PC-9 (cell line): ENCODE measurements around the gene ZNF680. TPM values are rescaled to one million over a fixed set of nuclear protein-coding genes. Genes with fewer than 3 reads are reported as not detected.

Experiments used
- BruUV-seq: library from RNA; stranded (reverse); fragments of 400-500 nt; replicated peaks from 2 replicates; lab custom pipeline; 2021; lab: Mats Ljungman, UMichigan
- CTCF ChIA-PET: fragments of 300-600 bp; sonication (Branson Sonifier 250); formaldehyde crosslinking; loops from one replicate; lab custom pipeline; 2022; ENCODE audit warnings: antibody characterized with exemption; lab: Charles Lee
- POLR2A ChIA-PET: fragments of 300-600 bp; sonication (Branson Sonifier 250); formaldehyde crosslinking; loops from one replicate; lab custom pipeline; 2022; ENCODE audit warnings: antibody characterized with exemption; ENCODE audit not compliant: unreplicated experiment; lab: Charles Lee
- DNase-seq, 2 experiments: peaks; one replicate each; pipeline versions ENCODE4 v3.0.0 to v3.0.0-alpha.2; 2015 to 2022; ENCODE audit warnings: mixed read lengths in 1 of 2
- H2AFZ ChIP-seq: fragments of 200-600 bp; sonication (generic); 2 replicates; pipeline ENCODE4 v1.8.1; 2017; ENCODE audit warnings: antibody characterized with exemption
- H3F3A ChIP-seq: fragments of 200-600 bp; sonication (generic); 2 replicates; pipeline ENCODE4 v1.8.1; 2017; ENCODE audit warnings: antibody characterized with exemption, mild to moderate bottlenecking, low read depth; ENCODE audit not compliant: insufficient read depth
- H3K27ac ChIP-seq: fragments of 200-600 bp; sonication (generic); 2 replicates; pipeline ENCODE4 v1.6.1; 2016; ENCODE audit warnings: mixed run types
- H3K27me3 ChIP-seq: fragments of 200-600 bp; sonication (generic); 2 replicates; pipeline ENCODE4 v1.6.1; 2016; ENCODE audit warnings: low read depth, mixed run types; ENCODE audit not compliant: insufficient read depth
- H3K36me3 ChIP-seq: fragments of 200-600 bp; sonication (generic); 2 replicates; pipeline ENCODE4 v1.6.1; 2016; ENCODE audit warnings: low read depth, mixed run types
- H3K4me1 ChIP-seq: fragments of 200-600 bp; sonication (generic); replicated peaks from 2 replicates; pipeline ENCODE4 v1.6.1; 2016; ENCODE audit warnings: mixed run types; ENCODE audit not compliant: insufficient read depth
- H3K4me2 ChIP-seq: fragments of 200-600 bp; sonication (generic); 2 replicates; pipeline ENCODE4 v1.6.1; 2017; ENCODE audit warnings: mixed run types
- H3K4me3 ChIP-seq: fragments of 200-600 bp; sonication (generic); 2 replicates; pipeline ENCODE4 v1.6.1; 2016; ENCODE audit warnings: mixed run types
- H3K79me2 ChIP-seq: fragments of 200-600 bp; sonication (generic); 2 replicates; pipeline ENCODE4 v1.6.1; 2017; ENCODE audit warnings: low read depth, mixed run types
- H3K9me2 ChIP-seq: fragments of 200-600 bp; sonication (generic); 2 replicates; pipeline ENCODE4 v1.8.1; 2017; ENCODE audit warnings: mild to moderate bottlenecking; ENCODE audit not compliant: insufficient read depth
- H3K9me3 ChIP-seq: fragments of 200-600 bp; sonication (generic); 2 replicates; pipeline ENCODE4 v1.8.1; 2016; ENCODE audit warnings: low read depth; ENCODE audit not compliant: insufficient read depth
- H4K20me1 ChIP-seq: fragments of 200-600 bp; sonication (generic); 2 replicates; pipeline ENCODE4 v1.8.1; 2017; ENCODE audit not compliant: insufficient read depth
- CTCF ChIP-seq: fragments of 200-600 bp; sonication (generic); conservative IDR thresholded peaks from 2 replicates; pipeline ENCODE4 v1.6.1; 2017; ENCODE audit warnings: mixed run types, antibody characterized with exemption, mild to moderate bottlenecking, moderate library complexity
- EZH2 ChIP-seq: fragments of 200-600 bp; sonication (generic); IDR thresholded peaks from 2 replicates; pipeline ENCODE4 v1.8.0; 2017; ENCODE audit warnings: antibody characterized with exemption, low read depth
- intact Hi-C: fragments of 100-400 bp; cut with micrococcal nuclease; formaldehyde crosslinking; loops from one replicate; pipeline ENCODE4 v1.10.0; 2022; ENCODE audit not compliant: unreplicated experiment
- total RNA-seq: library from RNA; stranded (reverse); gene quantifications from 2 replicates; pipeline ENCODE4 v1.2.3, GENCODE V29; 2021

The ZNF680 gene
- total RNA-seq, 1 experiment from 2014 or later: 17.9 TPM

GRCh38 chr7:64516451-64516850 is 46.4 kb downstream of the ZNF680 start:
- POLR2A ChIA-PET: interaction anchor here (0.7 kb wide), 1 partner anchor 34 kb away, joined by 4 read pairs; no protein-coding TSS in a partner anchor
- BruUV-seq: no TSS peak
- H3F3A ChIP-seq: no peaks in the 10 kb centered on the region; the same call in 1 of the 2 replicates
- H2AFZ ChIP-seq: no peak overlapping the region
- CTCF ChIA-PET: no interaction called here
- no peaks in the 10 kb centered on the region for H3K4me1 ChIP-seq
- H3K4me3 ChIP-seq: no peak overlapping the region
- H3K27me3 ChIP-seq: no peaks in the 10 kb centered on the region
- H3K9me2 ChIP-seq: no peaks in the 10 kb centered on the region
- no peaks in the 10 kb centered on the region for H3K79me2 ChIP-seq
- H3K36me3 ChIP-seq: peaks cover 10% of the 10 kb centered on the region; the same call in 1 of the 2 replicates
- H3K4me2 ChIP-seq: no peak overlapping the region
- peaks cover 33% of the 10 kb centered on the region for H3K9me3 ChIP-seq
- no peak overlapping the region for H3K27ac ChIP-seq
- no peak for TF ChIP-seq CTCF
- no peak for TF ChIP-seq EZH2
- DNase-seq: no peak
- no peaks in the 10 kb centered on the region for H4K20me1 ChIP-seq
- intact Hi-C loops: no loop called here

GRCh38 chr7:64515781-64516180 is 47.1 kb downstream of the ZNF680 start:
- Histone ChIP-seq H3K9me2 (no peaks in the 10 kb centered on the region), H2AFZ (no peak overlapping the region), H3K79me2 (no peaks in the 10 kb centered on the region), H3K4me1 (no peaks in the 10 kb centered on the region), H3K9me3 (peaks cover 26% of the 10 kb centered on the region), H3K27ac (no peak overlapping the region), H3K4me3 (no peak overlapping the region), H3F3A (no peaks in the 10 kb centered on the region; the same call in 1 of the 2 replicates), H3K4me2 (no peak overlapping the region), H4K20me1 (no peaks in the 10 kb centered on the region), H3K27me3 (no peaks in the 10 kb centered on the region), H3K36me3 (peaks cover 9% of the 10 kb centered on the region; the same call in 1 of the 2 replicates)
- intact Hi-C loops: no loop called here
- no TSS peak for BruUV-seq
- CTCF ChIA-PET: interaction anchor here (0.5 kb wide), 1 partner anchor 283 kb away, joined by 4 read pairs; no protein-coding TSS in a partner anchor
- TF ChIP-seq EZH2 (no peak), CTCF (no peak)
- DNase-seq: no peak
- POLR2A ChIA-PET: no interaction called here

- CTCF ChIA-PET: interaction anchor here (0.5 kb wide), 1 partner anchor 283 kb away, joined by 4 read pairs; no protein-coding TSS in a partner anchor
- POLR2A ChIA-PET: no interaction called here
- Histone ChIP-seq H3K79me2 (no peaks in the 10 kb centered on the region), H4K20me1 (no peaks in the 10 kb centered on the region), H3K27me3 (no peaks in the 10 kb centered on the region), H3K9me3 (peaks cover 21% of the 10 kb centered on the region), H2AFZ (no peak overlapping the region), H3K4me1 (no peaks in the 10 kb centered on the region), H3K36me3 (peaks cover 4% of the 10 kb centered on the region; the same call in 1 of the 2 replicates), H3K4me3 (no peak overlapping the region), H3K9me2 (no peaks in the 10 kb centered on the region), H3K4me2 (no peak overlapping the region), H3K27ac (no peak overlapping the region), H3F3A (no peaks in the 10 kb centered on the region; the same call in 1 of the 2 replicates)
- no peak for DNase-seq
- TF ChIP-seq EZH2 (no peak), CTCF (no peak)
- BruUV-seq: no TSS peak
- intact Hi-C loops: no loop called here
Observed at GRCh38 chr7:64515330-64515729, 47.5 kb downstream of the ZNF680 start.
